Skeletal muscle tissue (tissue), 5 donors: ENCODE results near the gene PIGL. TPM values are rescaled to one million over a fixed set of nuclear protein-coding genes. Genes with fewer than 3 reads are reported as not detected.

Source experiments
- H3K27ac ChIP-seq: one replicate; pipeline ENCODE4 v1.7.0; 2013; ENCODE audit warnings: mild to moderate bottlenecking, low read depth, low read length, inconsistent platforms
- H3K27me3 ChIP-seq, 3 donors: one replicate each; pipeline ENCODE4 v1.7.0; 2013; ENCODE audit warnings: low read length in 3 of 3; ENCODE audit not compliant: control insufficient read depth in 3 of 3, insufficient read depth in 3 of 3
- H3K36me3 ChIP-seq, 3 donors: one replicate each; pipeline ENCODE4 v1.7.0; 2013; ENCODE audit warnings: low read length in 3 of 3; ENCODE audit not compliant: control insufficient read depth in 3 of 3, insufficient read depth in 3 of 3
- H3K4me1 ChIP-seq, 3 donors: one replicate each; pipeline ENCODE4 v1.7.0; 2013; ENCODE audit warnings: low read length in 3 of 3, mild to moderate bottlenecking in 3 of 3; ENCODE audit not compliant: control insufficient read depth in 3 of 3, insufficient read depth in 3 of 3
- H3K4me3 ChIP-seq, 3 donors: one replicate each; pipeline ENCODE4 v1.7.0; 2013; ENCODE audit warnings: low read length in 3 of 3
- H3K9ac ChIP-seq, 3 donors: one replicate each; pipeline ENCODE4 v1.7.0; 2013; ENCODE audit warnings: low read length in 3 of 3, mild to moderate bottlenecking in 3 of 3, moderate library complexity in 2 of 3, low read depth in 1 of 3
- H3K9me3 ChIP-seq, 3 donors: one replicate each; pipeline ENCODE4 v1.7.0; 2013; ENCODE audit warnings: low read length in 3 of 3; ENCODE audit not compliant: control insufficient read depth in 3 of 3
- small RNA-seq: library from RNA; depleted of rRNA; stranded (forward); fragments of <200 nt; gene quantifications from one replicate; pipeline ENCODE3, GENCODE V24; 2014
- total RNA-seq: library from RNA; depleted of rRNA; stranded (reverse); fragments of >200 nt; gene quantifications from one replicate; pipeline ENCODE4 v1.2.3, GENCODE V29; 2014
- donor health status: Osteomylitis.

PIGL gene
- total RNA-seq, 1 donor from 2014 or later = 12.5 TPM

GRCh38 chr17:16354585-16354984 lies 137.6 kb downstream of the PIGL start:
- Histone ChIP-seq H3K27me3 (peaks cover 0 to 5% (median 0%) of the 10 kb centered on the region in 3 donors), H3K4me3 (no peak overlapping the region), H3K36me3 (no peaks in the 10 kb centered on the region), H3K27ac (no peak overlapping the region), H3K9ac (no peak overlapping the region), H3K4me1 (peaks cover 6 to 10% (median 8%) of the 10 kb centered on the region in 3 donors), H3K9me3 (no peaks in the 10 kb centered on the region)

- Histone ChIP-seq H3K27me3 (no peaks in the 10 kb centered on the region), H3K9ac (no peak overlapping the region), H3K4me1 (peaks cover 0 to 2% (median 2%) of the 10 kb centered on the region in 3 donors), H3K4me3 (no peak overlapping the region), H3K9me3 (no peaks in the 10 kb centered on the region), H3K27ac (no peak overlapping the region), H3K36me3 (no peaks in the 10 kb centered on the region)
These were observed 141.4 kb downstream of the PIGL start for GRCh38 chr17:16358394-16358793.

GRCh38 chr17:16361874-16362273 lies 144.9 kb downstream of the PIGL start:
- Histone ChIP-seq H3K9me3 (no peaks in the 10 kb centered on the region), H3K36me3 (no peaks in the 10 kb centered on the region), H3K27ac (no peak overlapping the region), H3K4me3 (no peak overlapping the region), H3K27me3 (no peaks in the 10 kb centered on the region), H3K4me1 (peaks cover 0 to 7% (median 0%) of the 10 kb centered on the region in 3 donors), H3K9ac (no peak overlapping the region)

DNA sequence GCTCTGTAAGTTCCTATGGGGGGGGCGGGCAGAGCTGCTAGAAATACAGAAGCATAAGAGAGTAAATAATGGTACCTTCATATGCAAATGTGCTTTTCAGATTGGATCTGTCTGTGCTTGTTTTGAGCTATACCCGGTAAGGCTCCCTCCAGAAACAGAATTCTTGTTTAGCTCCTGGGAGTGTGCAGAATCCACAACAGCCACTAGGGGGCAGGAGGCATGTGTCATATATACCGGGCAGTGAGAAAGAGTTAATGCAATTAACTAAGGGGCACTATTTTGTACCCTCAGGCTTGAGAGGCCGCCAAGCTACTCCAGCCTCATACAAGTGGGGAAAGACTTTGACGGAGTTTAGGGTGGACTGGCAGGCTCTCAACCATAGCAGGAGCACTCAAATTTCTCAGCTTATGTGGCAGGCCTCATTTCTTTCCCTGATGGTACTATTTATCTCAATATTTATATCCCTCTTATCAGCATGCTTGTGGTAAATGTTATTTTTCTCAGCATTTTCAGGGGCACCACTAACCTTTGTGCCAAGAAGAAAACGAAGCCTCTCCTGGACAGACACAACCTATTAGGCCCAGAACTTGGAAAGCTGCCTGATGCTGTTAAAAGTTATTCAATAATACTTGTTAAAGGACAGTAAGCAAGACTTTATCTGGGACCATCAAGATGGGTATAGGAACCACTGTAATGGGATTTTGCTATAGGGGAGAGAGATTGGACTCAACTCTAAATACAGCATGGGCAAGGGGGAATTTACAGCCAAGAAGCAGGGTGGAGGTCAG lies 146.9 kb downstream of the PIGL start:
- H3K9ac ChIP-seq = peak overlapping the region in 1 of 3 donors; percentile 58
- peaks cover 0 to 7% (median 0%) of the 10 kb centered on the region in 3 donors for H3K4me1 ChIP-seq
- no peaks in the 10 kb centered on the region for H3K27me3 ChIP-seq
- H3K36me3 ChIP-seq = no peaks in the 10 kb centered on the region
- H3K9me3 ChIP-seq = no peaks in the 10 kb centered on the region
- no peak overlapping the region for H3K4me3 ChIP-seq
- H3K27ac ChIP-seq = no peak overlapping the region

DNA sequence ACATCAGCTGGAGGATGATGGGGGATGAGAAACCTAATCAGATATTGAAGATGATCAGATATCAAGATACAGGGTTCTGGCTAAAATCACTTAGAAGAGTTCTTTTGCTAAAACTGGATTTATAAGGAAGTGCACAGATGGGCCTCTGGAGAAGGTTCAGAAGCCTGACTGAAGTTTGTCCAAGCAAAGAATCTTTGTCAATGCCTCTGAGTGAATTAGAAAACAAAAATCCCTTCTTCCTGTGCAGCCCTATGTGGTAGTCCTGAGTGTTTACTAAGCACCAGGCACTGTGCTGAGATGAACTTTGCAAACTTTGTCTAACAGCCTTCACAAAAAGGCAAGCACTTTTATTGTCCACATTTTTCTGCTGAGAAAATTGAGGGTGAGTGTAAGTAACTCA lies 147.6 kb downstream of the PIGL start:
- H3K4me3 ChIP-seq = no peak overlapping the region
- H3K27ac ChIP-seq = no peak overlapping the region
- no peaks in the 10 kb centered on the region for H3K9me3 ChIP-seq
- peaks cover 0 to 7% (median 0%) of the 10 kb centered on the region in 3 donors for H3K4me1 ChIP-seq
- H3K9ac ChIP-seq = no peak overlapping the region
- no peaks in the 10 kb centered on the region for H3K36me3 ChIP-seq
- no peaks in the 10 kb centered on the region for H3K27me3 ChIP-seq

DNA sequence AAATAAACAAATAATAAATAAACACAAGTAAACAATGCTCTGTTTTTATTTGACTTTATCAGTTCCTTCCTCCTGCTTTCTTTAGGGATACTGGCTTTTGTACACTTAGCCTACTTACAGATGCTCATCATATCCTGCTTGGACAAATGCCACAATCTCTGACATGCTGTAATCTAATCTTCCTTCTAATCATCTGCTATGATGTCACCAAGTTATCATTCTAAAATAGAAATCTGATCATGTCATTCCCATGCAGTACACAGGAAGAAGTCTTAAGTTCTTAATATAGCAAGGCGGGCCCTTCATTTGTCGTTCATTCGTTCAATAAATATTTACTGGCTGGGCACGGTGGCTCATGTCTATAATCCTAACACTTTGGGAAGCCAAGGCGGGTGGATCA lies 154.7 kb downstream of the PIGL start:
- H3K4me1 ChIP-seq = no peaks in the 10 kb centered on the region
- no peak overlapping the region for H3K4me3 ChIP-seq
- H3K27ac ChIP-seq = peak overlapping the region; percentile 5
- peak overlapping the region in 1 of 3 donors; percentile 23 for H3K9ac ChIP-seq
- H3K27me3 ChIP-seq = no peaks in the 10 kb centered on the region
- no peaks in the 10 kb centered on the region for H3K36me3 ChIP-seq
- no peaks in the 10 kb centered on the region for H3K9me3 ChIP-seq

DNA sequence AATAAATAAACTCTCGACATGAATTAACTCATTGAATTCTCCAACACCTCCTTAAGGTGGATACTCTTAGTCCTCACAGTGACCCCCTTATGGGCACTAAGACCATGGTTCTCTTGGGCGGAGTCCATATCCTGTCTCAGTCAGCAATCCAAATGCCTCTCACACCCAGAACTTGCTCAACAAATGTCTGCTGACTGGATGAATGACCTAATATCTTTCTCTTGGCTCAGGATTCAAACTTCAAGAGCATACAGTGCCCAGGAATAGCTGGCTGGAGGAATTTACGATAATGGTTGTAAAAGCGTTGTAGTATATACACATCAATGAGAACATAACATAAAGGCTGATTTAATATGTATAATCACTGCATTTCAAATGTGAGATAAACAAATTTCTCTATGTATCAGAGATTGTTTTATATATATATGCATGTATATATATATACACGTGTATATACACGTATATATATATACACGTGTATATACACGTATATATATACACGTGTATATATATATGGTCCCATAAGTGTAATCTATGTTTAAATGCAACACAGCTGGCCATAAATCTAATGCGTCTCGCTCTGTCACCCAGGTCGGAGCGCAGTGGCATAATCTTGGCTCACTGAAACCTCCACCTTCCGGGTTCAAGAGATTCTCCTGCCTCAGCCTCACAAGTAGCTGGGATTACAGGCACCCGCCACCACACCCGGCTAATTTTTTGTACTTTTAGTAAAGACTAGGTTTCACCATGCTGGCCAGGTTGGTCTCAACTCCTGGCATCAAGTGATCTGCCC lies 157.3 kb downstream of the PIGL start:
- Histone ChIP-seq H3K9me3 (no peaks in the 10 kb centered on the region), H3K36me3 (no peaks in the 10 kb centered on the region), H3K4me3 (no peak overlapping the region), H3K27me3 (no peaks in the 10 kb centered on the region), H3K9ac (no peak overlapping the region), H3K4me1 (peaks cover 0 to 5% (median 0%) of the 10 kb centered on the region in 3 donors), H3K27ac (no peak overlapping the region)

Small RNAs within 50 kb of the gene (small RNA-seq; reads per million reads assigned to genes)
- not detected for gene MIR1288

Other genes starting within 250 kb of the PIGL start
- gene ZSWIM7, start 217.5 kb upstream of the PIGL start, total RNA-seq = 24.5 TPM
- gene TTC19, start 217.4 kb upstream of the PIGL start, total RNA-seq = 15.7 TPM
- 50.1 TPM for gene NCOR1, start 1.7 kb upstream of the PIGL start, total RNA-seq
- 29.7 TPM for gene CENPV, start 136.3 kb downstream of the PIGL start, total RNA-seq
- gene UBB, start 163.9 kb downstream of the PIGL start, total RNA-seq = 2,617 TPM
- gene TRPV2, start 198.4 kb downstream of the PIGL start, total RNA-seq = 8.4 TPM